Femur (tissue), 1 donor: ENCODE results near the gene MDN1.
A peak's percentile ranks its signal among the peaks of the same experiment; 100 is the strongest.
"Not testable (repeated sequence)": the region's sequence is repeated elsewhere in the genome, so short reads cannot be mapped to it uniquely, and the experiment has no call there.

Source experiments
- DNase-seq: peaks from one replicate; pipeline ENCODE4 v3.0.0-alpha.2; 2017

The MDN1 gene

DNA sequence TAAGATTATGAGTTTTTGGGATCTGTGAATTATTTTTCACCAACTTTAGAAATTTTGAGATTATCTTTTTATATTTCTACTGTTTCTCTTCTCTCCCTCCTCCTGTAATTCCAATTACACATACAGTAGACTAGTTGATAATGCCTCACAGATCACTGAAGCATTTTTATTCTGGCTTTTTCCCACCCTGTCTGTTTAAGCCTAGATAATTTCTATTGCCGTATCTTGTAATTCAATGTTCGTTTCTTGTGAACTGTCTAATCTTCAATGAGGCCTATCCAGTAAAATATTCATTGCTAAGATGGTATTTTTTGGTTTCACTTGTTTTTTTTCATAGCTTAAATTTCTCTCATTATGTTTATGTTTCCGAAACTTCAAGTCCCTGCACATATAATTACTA is 12.0 kb downstream of the MDN1 start:
- DNase-seq, result no peak

DNA sequence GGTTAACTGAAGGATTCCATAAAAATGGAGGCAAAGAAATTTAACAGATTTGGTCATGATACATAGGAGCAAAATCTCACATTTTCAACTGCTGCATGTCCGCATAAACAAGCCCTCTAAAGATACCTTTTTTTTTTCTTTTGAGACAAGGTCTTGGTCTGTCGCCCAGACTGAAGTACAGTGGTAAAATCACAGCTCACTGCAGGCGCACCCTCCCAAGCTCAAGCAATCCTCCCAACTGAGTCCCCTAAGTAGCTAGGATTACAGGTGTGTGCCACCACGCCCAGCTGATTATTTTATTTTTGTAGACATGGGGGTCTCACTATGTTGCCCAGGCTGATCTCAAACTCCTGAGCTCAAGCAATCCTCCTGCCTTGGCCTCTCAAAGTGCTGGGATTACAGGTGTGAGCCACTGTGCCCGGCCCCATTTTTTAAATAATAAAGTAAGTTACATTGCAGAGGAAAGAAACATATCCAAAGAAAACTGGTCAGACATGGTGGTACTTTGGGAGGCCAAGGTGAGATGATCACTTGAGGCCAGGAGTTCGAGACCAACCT is 13.7 kb downstream of the MDN1 start:
- DNase-seq, result no peak

DNA sequence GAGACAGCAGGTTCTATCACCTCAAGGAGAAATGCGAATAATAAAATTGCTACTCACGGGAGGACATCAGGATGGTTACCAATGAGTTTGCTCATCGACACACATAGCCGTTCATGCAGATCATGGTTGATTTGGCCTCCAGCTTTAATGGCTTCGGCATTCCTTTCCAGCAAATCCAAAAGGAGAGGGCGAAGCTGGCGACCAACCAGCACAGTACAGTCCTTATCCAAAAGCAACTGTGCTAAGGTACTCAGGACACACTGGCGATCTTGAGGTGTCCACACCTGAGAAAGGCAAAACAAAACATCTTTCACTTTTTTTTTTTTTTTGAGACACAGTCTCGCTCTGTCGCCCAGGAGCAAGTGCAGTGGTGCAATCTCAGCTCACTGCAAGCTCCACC is 16.3 kb downstream of the MDN1 start:
- no peak for DNase-seq

DNA sequence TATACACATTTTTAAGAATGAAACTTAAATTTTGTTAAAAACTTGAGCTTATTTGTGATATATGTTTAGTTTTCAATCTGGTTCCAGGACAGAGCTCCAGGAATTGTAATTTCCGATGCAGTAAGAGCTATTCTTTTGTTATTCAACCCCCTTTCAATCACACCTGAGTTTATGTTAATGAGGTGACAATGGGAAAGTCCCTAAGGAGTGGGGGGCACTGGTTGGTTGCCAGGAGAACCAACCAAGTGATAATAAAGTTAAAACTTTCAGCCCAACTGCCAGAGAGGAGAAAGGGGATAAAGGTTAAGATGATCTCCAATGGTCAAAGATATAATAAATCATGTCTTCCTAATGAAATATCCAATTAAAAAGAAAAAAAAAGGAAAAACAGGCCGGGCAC is 19.8 kb downstream of the MDN1 start:
- no peak for DNase-seq

DNA sequence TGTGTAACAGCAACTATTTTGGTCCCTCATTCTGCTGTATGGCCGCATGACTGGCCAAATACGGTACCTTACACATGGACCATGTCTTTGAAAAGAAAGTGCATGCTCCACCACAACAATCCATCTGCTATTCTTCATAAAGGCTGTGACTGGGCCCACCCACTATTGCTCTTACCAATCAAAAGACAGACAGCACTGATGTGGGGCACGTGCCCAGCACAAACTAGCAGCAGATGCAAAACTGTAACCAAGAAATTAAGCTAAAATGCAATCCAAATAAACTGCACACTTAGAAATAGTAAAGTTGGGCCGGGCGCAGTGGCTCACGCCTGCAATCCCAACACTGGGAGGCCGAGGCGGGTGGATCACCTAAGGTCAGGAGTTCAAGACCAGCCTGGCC is 20.5 kb downstream of the MDN1 start:
- no peak for DNase-seq

DNA sequence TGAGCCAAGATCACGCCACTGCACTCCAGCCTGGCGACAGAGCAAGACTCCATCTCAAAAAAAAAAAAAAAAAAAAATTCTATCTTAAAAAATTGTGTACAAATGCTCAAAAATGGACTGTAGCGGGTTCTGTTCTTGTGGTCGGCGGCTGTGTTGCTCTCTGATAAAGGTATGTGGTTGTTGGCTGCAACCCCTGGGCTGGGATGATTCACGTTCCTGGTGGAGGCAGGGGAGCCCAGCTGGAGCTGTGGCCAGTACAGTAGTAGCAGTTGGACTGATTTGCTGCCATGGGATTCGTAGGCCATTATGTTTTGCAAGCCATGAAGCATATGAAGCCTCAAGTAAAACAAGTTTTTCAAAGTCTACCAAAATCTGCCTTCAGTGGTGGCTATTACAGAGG is 22.3 kb downstream of the MDN1 start:
- no peak for DNase-seq

DNA sequence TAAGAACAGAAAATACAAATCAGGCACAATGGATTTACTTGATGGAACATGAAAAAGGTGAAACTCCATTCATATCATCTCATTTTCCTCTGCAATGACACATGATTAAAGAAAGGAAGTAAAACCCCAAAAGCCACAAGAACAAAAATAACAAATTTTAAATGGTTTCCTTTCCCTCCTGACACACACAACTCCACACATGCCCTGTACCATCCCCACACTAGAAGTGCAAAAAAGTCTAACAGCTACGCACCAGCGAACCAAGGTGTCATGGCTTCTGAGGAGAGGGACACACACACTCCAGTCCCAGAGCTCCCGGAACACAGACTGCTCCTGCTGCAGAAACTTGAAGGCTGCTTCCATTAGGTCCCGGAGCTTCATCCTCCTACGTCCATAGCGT is 25.3 kb downstream of the MDN1 start:
- no peak for DNase-seq

DNA sequence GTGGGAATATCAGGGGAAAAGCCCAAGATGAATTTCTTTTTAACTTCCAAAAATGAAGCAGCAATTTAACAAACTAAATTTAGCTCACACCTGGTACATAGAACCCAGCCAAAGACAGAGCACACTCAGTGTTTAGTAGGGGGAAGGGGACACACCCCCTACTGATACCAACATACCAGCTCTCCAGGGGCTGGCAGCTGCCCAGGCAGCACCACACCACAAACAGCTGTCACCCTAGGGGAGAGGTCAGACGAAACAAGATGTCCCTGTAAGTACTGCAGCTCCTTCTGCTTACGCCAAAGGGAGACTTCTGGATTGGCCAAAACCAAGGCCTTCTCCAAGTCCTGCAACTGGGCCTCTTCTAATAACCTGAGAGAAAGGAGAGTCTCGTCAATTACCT is 26.0 kb downstream of the MDN1 start:
- DNase-seq, result no peak

DNA sequence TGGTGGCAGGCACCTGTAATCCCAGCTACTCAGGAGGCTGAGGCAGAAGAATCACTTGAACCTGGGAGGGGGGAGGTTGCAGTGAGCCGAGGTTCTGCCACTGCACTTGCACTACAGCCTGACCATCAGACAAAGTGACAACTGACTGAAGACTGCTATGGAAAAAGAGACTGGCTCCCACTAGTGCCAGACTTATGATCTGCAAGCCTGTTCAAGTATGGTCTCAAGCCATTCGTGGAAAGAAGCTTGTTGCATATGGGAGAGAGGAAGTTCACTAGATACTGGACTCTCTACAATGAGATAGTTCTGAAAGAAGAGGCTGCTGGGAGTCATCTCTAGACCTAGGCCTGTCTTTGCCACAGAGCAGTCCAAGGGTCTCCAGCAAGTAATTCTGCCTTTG is 26.7 kb downstream of the MDN1 start:
- DNase-seq, result peak; percentile 24

DNA sequence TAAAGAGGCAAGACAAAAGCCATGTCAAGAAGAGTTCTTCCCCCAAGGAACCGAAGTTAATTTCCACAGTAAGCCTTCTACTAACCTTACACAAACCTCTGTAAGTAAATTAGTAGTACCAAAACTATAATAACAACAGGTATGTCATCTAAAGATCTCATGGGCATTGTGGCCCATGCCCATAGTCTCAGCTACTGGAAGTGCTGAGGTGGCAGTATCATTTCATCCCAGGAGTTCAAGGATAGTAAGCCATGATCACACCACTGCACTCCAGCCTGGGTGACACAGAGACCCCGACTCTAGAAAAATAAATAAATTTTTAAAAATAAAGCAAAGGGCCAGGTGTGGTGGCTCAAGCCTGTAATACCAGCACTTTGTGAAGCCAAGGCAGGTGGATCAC is 29.2 kb downstream of the MDN1 start:
- DNase-seq, result no peak

DNA sequence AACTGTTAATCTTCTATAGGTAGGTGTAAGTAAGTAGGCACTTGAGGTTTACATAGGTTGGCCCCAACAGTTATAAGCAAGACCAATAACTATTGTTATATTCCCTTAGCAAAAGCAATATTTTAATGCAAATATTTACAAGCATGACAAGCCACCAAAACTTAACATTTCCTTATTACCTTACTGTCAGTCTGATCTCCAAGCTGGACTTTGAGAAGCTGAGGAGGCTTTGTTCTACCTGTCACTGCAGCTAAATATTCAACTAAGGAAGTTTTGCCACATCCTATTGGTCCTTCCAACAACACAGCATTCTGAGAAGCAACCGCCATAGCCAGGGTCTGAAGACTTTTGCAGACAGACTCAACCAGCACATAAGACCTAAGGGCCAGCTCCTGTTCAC is 29.6 kb downstream of the MDN1 start:
- DNase-seq, result no peak

DNA sequence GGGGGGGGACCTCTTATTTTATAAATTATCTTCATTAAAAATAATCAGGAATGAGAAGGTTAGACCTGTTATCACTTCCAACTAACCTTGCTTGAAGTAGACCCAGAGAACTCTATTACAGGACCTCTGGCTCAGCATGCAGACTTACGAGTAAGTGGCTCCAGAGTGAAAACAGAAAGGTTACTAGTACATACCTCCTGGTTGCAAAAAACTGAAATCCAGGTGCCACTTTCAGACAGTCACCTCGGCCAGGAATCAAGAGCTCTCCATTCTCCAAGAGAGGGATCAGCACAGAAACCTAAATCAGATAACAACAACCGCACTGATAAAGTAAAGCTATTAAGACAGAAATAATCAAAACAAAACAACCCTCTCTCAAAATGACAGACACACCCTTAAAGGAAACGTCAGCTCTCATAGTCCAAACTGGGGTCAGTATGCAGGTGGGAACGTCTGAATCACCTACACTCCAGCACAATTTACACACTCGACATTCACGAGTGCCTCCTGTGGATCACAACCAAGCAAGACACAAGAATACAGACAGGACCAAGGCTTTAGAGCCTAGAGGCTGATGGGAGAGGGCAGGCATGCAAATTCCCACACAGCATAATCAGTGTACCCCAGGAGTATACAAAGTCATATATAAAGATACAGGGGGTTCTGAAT is 31.8 kb downstream of the MDN1 start:
- no peak for DNase-seq

DNA sequence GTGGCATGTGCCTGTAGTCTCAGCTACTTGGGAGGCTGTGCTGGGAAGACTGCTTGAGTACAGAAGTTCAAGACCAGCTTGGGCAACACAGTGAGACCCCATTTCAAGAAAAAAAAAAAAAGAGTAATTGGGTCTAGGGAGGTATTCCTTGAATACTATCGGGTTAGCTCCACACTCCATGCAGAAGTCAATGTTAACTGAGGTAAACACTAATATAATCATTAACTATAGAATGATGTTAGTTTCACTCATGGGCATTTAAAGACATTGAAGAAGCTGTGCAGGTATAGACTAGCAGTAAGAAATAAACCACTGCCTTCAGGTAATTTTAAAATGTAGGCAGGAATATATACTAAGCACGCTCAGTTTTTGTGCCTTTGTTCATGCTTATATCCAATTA is 32.6 kb downstream of the MDN1 start:
- DNase-seq, result no peak

DNA sequence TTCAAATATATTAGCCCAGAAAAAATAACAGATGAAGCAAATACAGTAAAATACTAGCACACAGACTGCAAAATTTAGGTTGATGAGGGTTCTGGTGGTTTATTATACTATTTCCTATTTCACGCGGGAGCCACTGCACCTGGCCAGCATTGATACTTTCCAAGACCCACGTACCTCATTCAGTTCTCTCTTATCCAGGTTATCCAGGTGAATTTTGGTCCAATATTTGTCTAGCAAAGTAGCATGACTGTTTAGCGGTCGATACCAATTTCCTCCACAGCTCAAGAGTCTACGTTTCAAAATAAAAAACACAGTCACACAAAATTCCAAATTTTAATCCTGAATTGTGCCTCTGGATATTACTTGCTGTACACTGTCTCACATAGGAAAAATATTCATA is 34.8 kb downstream of the MDN1 start:
- no peak for DNase-seq

DNA sequence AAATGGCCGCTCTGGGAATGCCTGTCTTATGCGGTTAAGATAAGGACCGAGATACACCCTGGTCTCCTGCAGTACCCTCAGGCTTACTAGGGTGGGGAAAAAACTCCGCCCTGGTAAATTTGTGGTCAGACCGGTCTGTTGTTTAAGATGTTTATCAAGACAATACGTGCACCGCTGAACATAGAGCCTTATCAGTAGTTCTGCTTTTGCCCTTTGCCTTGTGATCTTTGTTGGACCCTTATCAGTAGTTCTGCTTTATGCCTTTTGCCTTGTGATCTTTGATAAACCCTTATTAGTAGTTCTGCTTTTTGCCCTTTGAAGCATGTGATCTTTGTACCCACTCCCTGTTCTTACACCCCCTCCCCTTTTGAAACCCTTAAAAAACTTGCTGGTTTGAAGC is 36.3 kb downstream of the MDN1 start:
- DNase-seq, result not testable (repeated sequence)

DNA sequence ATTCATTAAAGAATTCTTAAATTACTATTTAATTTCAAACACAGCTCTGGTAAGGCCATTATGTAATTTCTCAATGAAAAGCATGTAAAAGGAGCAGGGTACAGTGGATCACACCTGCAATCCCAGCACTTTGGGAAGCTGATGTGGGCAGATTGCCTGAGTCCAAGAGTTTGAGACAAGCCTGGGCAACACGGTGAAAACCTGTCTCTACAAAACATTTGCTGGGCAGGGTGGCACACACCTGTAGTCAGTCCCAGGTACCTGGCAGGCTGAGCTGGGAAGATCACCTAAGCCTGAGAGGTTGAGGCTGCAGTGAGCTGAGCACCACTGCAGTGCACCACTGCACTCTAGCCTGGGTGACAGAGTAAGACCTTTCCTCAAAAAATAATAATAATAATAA is 37.4 kb downstream of the MDN1 start:
- no peak for DNase-seq

DNA sequence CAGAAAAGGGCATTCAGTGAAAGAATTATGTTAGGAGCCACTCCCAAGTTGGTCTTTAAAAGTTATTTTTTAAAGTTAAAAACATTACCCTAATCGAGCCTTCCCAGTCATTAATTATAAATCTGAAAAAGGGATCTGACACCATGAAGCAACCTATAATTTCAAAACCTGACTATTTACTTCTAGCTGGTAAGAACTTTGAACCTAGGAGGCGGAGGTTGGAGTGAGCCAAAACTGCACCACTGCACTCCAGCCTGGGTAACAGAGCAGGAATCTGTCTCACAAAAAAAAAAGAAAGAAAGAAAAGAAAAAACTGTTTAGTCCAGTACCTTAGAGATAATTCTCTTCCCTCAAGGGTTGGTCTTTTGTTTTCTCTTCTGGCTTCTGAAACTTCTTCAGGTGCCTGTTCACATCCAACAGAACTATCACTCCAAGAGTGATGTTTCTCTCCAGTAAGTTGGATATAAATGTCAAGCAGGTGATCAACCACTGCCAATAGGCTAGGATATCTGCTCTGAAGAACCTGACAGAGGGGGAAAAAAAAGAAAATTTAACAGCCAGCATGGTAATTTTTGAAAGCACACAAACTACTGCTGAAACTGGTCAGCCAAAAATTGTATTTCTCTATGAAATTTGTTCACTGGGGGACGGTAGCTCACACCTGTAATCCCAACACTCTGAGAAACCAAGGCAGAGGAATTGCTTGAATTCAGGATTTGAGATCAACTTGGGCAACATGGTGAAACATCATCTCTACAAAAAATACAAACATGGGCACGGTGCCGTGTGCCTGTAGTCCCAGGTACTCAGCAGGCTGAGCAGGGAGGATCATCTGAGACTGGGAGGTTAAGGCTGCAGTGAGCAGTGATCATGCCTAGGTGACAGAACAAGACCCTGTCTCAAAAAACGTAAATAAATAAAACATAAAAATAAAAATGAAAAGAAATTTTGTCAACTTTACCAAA is 38.2 kb downstream of the MDN1 start:
- no peak for DNase-seq

DNA sequence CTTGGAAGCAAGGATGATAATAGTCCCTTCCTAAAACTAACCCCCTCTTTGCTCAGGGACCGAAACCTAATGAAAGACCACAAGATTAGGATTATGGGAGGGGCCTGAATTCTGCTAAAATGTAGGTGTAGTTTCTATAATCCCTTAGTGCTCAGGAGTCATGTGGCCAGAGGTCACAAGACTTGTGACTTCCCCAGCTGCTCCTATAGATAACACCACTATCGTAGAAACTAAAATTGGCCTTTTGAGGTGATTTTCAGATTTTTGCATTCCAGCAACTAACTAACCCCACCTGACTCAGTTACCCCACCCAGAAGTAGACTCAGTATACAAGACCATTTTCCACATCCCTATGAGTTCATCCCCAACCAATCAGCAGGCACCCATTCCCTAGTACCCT is 42.1 kb downstream of the MDN1 start:
- DNase-seq, result no peak

DNA sequence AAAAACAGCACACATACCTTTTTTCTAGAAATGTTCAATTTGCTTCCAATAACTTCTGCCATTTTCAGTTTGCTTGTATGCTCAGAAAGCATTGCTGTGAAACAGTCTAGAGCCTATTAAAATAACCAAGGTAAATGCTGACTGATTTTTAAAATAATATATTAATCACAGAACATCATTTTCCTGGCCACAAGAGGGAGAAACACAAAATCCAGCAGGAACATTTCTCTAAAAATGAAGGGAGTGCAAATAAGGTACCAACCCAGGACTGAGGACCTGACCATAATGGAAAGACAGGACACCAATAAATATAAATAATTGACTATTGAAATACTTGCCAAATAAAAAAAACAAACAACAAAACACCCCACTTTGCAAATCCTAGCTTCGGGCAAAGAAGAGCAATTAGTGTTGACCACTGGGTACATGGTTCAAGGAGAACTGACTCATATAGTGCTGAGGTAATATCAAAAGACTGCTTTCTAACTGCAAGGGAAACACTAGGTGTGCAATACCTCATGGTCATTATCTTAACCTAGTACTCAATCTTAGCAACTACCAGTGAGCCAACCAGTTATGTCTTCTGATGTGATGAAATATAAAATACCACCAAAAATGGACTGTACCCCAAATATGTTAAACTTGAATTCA is 42.9 kb downstream of the MDN1 start:
- no peak for DNase-seq

DNA sequence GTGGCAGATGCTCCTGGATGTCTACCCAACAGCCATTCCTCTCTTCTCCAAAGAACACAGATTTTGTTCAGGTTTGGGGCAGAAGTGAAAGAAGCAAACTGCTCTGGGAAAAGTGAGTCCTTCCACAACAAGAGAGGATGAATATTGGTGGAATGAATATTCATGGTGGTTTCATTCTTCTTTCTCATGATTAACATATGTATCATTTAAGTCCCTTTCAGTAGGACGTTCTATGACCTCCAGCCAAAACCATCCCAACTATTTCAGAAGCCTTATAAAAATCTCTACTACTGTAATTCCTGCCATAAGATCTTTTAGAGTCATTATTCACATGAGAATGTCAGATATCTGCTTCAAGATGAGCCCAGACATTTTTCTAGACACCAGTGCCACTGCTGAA is 44.4 kb downstream of the MDN1 start:
- DNase-seq, result no peak

DNA sequence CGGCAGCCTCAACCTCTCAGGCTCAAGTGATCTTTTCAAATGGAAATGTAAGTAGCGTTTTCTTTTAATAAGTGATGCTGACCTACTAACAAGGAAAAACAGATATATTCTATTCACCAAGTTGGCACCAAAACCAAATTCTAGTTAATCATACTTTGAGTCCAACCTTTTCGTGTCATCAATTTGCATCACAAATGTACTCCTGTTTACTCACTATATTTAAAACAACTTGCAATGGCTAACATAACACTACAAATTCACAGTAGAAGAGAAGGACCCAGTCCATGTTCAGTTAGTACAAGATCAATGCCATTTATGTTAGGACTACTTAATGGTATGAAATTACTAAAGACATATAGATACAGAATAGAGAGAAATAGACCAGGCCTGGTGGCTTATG is 50.0 kb downstream of the MDN1 start:
- DNase-seq, result no peak

DNA sequence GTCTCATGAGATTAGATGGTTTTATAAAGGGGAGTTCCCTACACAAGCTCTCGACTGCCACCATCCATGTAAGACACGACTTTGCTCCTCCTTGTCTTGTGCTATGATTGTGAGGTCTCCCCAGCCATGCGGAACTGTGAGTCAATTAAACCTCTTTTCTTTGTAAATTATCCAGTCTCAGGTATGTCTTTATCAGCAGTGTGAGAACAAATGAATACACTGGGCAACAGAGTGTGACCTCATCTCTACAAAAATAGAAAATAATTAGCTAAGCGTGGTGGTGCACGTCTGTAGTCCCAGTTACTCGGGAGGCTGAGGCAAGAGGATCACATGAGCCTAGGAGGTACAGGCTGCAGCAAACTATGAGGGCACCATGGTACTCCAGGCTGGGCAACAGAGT is 51.3 kb downstream of the MDN1 start:
- DNase-seq, result no peak

DNA sequence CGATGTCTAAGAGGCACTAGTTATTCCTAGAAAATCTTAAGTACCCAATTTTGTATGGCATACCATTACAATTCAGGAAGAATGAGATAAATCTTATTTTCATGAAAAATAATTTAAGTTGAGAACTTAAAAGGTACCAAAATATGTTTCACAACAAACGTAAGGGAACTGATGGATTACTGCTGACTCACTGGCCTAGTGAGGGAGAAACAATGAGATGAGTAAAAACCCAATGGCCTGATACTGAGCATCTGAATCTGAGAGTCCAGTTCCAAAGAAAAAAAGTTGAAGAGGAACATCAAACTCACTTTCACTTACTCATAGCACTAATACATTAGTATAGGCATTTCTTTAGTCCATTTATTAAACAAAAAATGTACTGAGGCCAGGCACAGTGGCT is 56.0 kb downstream of the MDN1 start:
- DNase-seq, result no peak

DNA sequence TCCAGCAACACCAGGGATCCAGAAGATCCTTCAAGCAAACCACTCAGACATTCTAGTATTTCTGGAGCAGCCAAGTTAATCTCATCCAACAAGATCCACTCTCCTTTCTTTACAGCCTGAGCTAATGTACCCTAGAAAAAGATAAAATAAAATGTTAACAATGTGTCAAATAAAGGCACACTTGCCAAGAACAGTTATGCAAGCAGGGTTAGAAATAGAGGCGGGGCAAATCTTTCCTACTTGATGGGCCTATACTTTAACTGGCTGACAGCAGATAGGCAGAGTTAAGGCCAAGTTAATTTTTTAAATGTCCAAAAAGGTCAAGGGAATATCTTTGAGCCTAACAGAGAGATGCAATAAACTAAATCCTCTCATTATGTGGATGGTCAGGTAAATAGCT is 60.8 kb downstream of the MDN1 start:
- DNase-seq, result no peak
